ENCODE measurements around the gene MCAT. TPM values are rescaled to one million over a fixed set of nuclear protein-coding genes. Genes with fewer than 3 reads are reported as not detected.

Gene MCAT
- total and polyA plus RNA-seq, 2 of the 4 experiments (the other 2 are of a cell fraction): 7.3 to 19.7 TPM

DNA sequence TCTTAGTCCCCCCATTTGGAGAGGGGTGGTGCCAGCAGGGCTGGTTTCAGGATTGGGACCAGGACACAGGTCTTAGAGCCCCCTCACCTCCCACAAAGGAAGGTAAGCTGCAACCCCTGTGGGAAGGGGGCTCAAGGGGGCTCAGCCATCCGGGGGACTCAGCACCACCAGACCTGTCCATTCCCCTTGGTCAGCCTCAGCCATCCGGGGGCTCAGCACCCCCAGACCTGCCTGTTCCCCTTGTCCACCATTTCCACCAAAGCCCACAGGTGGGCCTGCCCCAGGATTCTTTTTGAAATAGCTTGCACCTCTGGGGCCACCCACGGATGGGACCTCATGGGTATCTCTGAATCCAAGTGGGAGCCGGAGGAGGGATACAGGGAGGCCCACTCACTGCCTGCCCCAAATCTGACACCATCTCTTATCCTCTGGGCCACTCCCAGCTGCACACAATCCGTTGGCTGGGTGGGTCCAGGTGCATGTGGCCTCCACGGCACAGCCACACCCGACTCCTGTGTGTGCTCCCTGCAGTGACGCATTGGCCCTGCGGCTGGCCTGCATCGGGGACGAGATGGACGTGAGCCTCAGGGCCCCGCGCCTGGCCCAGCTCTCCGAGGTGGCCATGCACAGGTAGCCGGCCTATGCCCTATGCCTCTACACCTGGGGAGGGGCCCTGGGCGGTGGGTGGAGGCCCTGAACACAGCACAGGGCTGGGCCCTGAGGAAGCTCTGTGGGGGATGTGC is 15.9 kb downstream of the MCAT start:
- Histone ChIP-seq H3K27ac (ENCODE audit: insufficient read depth, low read length) (no peak overlapping the region), H3K4ac (ENCODE audit: low read depth, low read length) (peak overlapping the region; percentile 92), H3K4me2 (ENCODE audit: low read depth, low read length) (peak overlapping the region; percentile 19; the same call in 1 of the 2 replicates), H3K4me1 (ENCODE audit: control insufficient read depth, insufficient read depth, low read length) (peaks cover 12% of the 10 kb centered on the region), H2BK120ac (ENCODE audit: low read depth, low read length) (peak overlapping the region; percentile 80), H2BK15ac (ENCODE audit: low read depth, low read length) (no peak overlapping the region), H3K27me3 (ENCODE audit: control insufficient read depth, insufficient read depth, low read length) (no peaks in the 10 kb centered on the region), H2BK20ac (ENCODE audit: low read depth, low read length) (peak overlapping the region; percentile 62; the same call in 1 of the 2 replicates), H4K5ac (ENCODE audit: low read depth, low read length) (peak overlapping the region; percentile 78), H3K79me1 (ENCODE audit: low read depth in 1 of 2, low read length in 2 of 2) (no peaks in the 10 kb centered on the region), H2AK5ac (ENCODE audit: low read depth, low read length) (peak overlapping the region; percentile 86), H2AK9ac (replicated peaks; ENCODE audit: low read depth, low read length, poor library complexity) (peak overlapping the region; percentile 99), H3K14ac (replicated peaks; ENCODE audit: low read depth, low read length) (peak overlapping the region; percentile 85), H3K9me1 (ENCODE audit: insufficient read depth, low read length) (peaks cover 11% of the 10 kb centered on the region), H3K9me3 (ENCODE audit: control insufficient read depth, insufficient read depth, low read length) (no peaks in the 10 kb centered on the region), H3K56ac (ENCODE audit: extremely low read depth, insufficient read depth, low read length) (no peak overlapping the region), H3K9ac (ENCODE audit: low read depth, low read length) (no peak overlapping the region), H3K23ac (ENCODE audit: low read depth, low read length) (no peak overlapping the region), H3K4me3 (ENCODE audit: insufficient read depth, low read depth, low read length) (no peak overlapping the region), H4K8ac (ENCODE audit: low read depth in 2 of 2, low read length in 2 of 2) (peak overlapping the region; percentile 40 to 86; a peak in 3 of 4 replicates), H4K20me1 (ENCODE audit: insufficient read depth, low read length) (no peaks in the 10 kb centered on the region), H2AFZ (replicated peaks; ENCODE audit: low read length, poor library complexity) (peak overlapping the region; percentile 81), H2BK5ac (ENCODE audit: low read depth, low read length, poor library complexity, severe bottlenecking) (peak overlapping the region; percentile 71), H3K18ac (ENCODE audit: low read depth, low read length) (no peak overlapping the region), H4K91ac (ENCODE audit: insufficient read depth, low read depth, low read length) (peak overlapping the region; percentile 81), H3K36me3 (ENCODE audit: control insufficient read depth, insufficient read depth, low read length) (peaks cover 4% of the 10 kb centered on the region; the same call in 1 of the 2 replicates)
- in situ Hi-C loops (cut with MboI; ENCODE audit: low sequenced_read_pairs) (no loop called here), dilution Hi-C loops (cut with HindIII; ENCODE audit: low sequenced_read_pairs, unreplicated experiment) (no loop called here), intact Hi-C loops (cut with micrococcal nuclease) (no loop called here)
- BruUV-seq (replicated peaks): no TSS peak
- 0 out of 2 replicates have a peak, but pooled peaks have one; percentile 1 for TF ChIP-seq MAZ (IDR thresholded peaks at IDR 0.05; ENCODE audit: borderline replicate concordance, low read depth, low read length)
- TF ChIP-seq CEBPB (IDR thresholded peaks at IDR 0.05; ENCODE audit: low read depth, low read length): no peak
- DNase-seq: no peak
- POLR2A ChIA-PET (ENCODE audit: unreplicated experiment): interaction anchor here (0.5 to 0.6 kb wide), 2 partner anchors 24 to 509 kb away, joined by 12 to 17 read pairs; partner anchors contain the start of gene TSPO
- CTCF ChIA-PET: no interaction called here
- 88% methylated on average over 6 of the region's 17 CpGs; no CpG with 5 or more reads in 1 of the 2 experiments for WGBS, 2 experiments (ENCODE audit: extremely low coverage in 2 of 2, insufficient read length in 1 of 2)
- no peak for ATAC-seq (ENCODE audit: low read depth)

Measured in IMR-90 (cell line).